ENCODE measurements around the gene NCKAP5.

- TF ChIP-seq POLR2AphosphoS5 (IDR thresholded peaks at IDR 0.05) (no peak), POLR2A (IDR thresholded peaks at IDR 0.05) (no peak)
Observed at GRCh38 chr2:133574620-133575019, 6.4 kb upstream of the NCKAP5 start.

Data from upper lobe of left lung (tissue), 4 donors.